NCI-H345 treated with DMSO at 0.1 percent for 48 hours (cell line): ENCODE results near the gene CCDC106.

Source experiments
- DNase-seq: peaks from one replicate; lab custom pipeline; 2025; ENCODE audit not compliant: unreplicated experiment; lab: John Stamatoyannopoulos, UW

Gene CCDC106

GRCh38 chr19:55694656-55695491, 46.9 kb downstream of the CCDC106 start:
- no peak for DNase-seq

- DNase-seq: no peak
Measured at GRCh38 chr19:55695511-55696290, 47.7 kb downstream of the CCDC106 start.

DNA sequence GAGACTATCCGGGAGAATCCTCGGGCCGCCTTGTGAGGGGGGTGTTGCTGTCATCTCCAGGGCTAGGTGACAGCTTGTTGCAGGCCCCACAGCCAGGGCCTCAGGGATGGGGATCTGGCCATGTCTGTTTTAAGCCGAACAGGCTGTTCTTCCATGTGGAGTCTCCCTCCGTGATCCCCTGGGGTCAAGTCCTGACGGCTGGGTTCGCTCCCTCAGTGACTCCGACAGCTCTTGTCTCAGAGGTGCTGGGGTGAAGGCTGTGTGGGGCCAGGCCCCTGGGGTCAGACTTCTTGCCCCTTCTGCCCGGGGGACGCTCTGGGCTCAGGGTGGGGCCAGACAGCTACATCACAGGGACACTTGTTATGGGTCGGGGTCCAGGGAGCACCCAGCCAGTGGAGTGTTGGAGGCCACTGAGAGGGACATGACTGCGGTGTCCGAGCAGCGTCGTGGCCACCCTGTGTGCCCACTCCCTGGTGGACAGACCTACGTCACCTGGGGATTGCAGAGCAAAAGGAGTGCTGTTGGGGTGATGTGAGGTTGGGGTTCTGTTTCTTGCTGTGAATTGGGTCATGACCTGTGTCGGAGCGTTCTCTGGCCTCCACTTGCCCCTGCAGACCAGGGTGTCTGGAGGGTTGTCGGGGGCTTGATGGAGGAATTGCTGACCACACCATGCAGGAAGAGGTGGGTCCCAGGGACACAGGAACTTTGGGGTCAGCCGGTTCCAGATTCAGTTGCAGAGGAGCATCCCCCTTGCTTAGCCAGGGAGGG, 48.5 kb downstream of the CCDC106 start:
- no peak for DNase-seq

DNA sequence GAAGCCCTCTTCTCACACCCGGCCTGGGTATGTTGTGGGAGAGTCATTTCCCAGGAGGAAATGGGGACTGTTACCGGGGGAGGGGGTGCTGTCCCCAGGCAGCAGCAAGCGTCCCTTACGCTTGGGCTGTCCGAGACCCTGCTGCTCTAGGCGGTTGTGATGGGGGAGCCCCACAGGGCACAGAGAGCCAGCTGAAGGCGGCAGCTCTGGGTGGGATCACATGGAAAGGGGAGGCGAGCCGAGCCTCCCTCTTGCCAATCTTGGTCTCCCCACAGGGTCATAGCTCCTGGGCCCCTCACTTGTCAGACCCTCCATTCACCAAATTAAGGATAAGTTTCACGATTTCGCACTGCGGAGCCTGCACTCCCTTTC, 49.0 kb downstream of the CCDC106 start:
- no peak for DNase-seq

DNA sequence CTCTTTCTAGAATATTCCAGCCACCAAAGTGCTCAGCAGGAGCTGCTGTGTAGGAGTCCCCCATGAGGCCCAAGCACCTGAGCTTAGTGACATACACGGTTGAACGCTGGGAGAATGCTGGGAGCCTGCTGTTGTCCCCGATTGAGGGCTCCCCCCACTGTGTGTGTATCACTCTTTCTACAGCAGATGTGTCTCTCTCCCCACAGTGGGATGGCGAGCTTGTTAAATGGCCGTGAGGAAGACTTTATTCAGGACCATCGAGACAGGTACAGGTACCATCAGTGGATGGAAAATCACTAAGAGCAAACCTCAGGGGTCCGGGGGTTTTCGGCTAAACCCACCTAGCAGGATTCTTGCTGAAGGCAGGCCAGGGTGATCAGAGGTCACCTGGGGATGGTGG, 49.7 kb downstream of the CCDC106 start:
- DNase-seq: no peak

DNA sequence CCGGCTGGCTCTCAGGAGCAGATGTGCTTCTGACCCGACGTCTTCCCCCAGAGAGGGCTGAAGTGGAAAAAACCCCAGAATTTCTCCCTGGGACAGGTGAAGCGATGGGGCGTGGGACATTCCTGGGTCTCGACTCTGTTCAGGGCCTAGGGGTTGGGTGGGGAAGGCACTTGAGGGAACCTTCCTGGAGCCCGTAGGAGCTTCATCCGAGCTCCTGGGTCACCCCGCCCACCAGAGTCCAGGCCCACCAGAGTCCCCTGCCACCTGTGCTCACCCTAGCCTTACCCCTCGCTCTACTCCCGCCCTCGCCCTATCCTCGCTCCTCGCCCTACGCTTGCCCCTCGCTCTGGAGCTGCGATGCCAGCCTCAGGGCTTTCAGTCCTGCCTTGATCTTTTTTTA, 50.2 kb downstream of the CCDC106 start:
- no peak for DNase-seq

GRCh38 chr19:55699221-55699620, 51.2 kb downstream of the CCDC106 start:
- DNase-seq: no peak

DNA sequence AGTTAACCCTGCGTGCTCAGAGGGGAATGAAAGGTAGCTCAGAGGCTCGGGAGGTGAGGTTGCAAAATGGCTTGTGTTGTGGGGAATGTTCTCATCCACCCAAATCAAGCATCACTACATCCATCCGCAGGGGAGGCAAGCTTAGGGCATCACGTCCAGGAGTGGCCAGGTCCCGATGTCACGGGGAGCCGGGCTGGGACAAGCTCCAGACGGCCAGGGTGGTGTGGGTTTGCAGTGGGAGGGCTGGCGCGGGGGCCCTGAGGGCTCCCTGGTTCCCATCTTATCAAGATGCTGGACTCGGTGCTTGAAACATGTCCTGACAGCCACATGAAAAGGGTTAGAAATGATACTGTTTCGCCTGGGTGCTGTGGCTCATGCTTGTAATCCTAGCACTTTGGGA, 52.8 kb downstream of the CCDC106 start:
- no peak for DNase-seq

DNA sequence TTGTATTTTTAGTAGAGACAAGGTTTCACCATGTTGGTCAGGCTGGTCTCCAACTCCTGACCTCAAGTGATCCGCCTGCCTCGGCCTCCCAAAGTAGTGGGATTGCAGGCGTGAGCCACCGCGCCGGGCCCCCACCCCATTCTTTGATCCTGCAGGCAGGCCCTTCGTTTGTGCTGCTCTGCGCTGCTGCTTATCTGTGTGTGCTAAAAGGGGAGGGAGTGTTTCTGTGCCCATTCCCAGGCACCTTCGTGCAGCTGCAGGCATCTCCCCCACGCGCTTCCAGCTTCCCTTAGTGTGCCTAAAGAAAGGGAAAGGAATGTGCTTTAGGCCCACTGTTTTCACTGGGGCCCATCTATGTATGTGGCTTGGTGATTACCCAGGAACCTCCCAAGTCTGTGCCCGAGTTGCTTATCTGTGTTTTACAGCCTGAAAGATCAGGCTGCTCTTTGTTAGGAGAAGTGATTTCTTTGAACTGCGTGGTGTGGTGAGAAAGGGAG, 54.2 kb downstream of the CCDC106 start:
- DNase-seq: no peak
